Lung microvascular endothelial cell (primary cell): ENCODE data around the gene FOLR2. TPM values are rescaled to one million over a fixed set of nuclear protein-coding genes. Genes with fewer than 3 reads are reported as not detected.

Experiments
- DNase-seq, 2 donors: peaks; one replicate each; pipeline versions ENCODE4 v3.0.0 to v3.0.0-alpha.2; 2010; ENCODE audit warnings: low read depth in 2 of 2
- total RNA-seq: library from RNA; depleted of rRNA; stranded (reverse); fragments of >200 nt; gene quantifications from 2 replicates; pipeline ENCODE4 v1.2.1, GENCODE V29; 2014

FOLR2 gene
- total RNA-seq, 1 donor from 2014 or later, result not detected

DNA sequence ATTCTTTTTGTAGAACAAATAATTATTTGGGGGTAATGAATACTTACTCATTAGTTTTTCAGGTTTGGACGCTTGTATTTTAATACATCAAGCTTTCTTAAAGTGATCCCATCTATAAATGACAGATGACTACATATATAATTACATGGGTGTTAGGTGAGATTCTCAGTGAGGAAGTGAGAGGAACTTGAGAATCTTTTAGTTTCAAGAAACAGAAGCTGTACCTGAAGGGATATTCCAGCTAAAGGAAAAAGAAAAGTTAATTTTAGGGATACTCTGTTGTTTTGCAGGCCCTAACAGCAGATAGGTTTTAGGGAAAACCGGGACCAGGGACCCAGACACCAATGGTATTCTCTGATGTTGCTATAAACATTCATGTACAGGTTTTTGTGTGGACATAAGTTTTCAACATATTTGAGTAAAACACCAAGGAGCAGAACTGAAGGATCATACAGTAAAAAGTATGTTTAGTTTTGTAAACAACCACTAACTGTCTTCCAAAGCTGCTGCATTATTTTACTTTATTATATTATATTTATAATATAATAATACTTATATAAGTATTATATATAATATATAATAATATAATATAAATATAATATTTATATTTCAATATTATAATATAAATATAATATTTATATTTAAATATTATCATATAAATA is 51.5 kb downstream of the FOLR2 start:
- no peak for DNase-seq

Other genes with a start within 250 kb of the FOLR2 start
- 1.1 and 2.0 TPM in 2 replicates for gene IL18BP, start 217.9 kb upstream of the FOLR2 start, total RNA-seq
- 103 and 107 TPM in 2 replicates for gene NUMA1, start 136.3 kb upstream of the FOLR2 start, total RNA-seq
- 2.4 and 4.0 TPM in 2 replicates for gene LRRC51, start 135.9 kb upstream of the FOLR2 start, total RNA-seq
- 78.7 and 95.0 TPM in 2 replicates for gene LAMTOR1, start 113.5 kb upstream of the FOLR2 start, total RNA-seq
- 0.20 TPM in 1 of 2 replicates, not detected in the other for gene TOMT, start 110.9 kb upstream of the FOLR2 start, total RNA-seq
- 16.9 and 25.1 TPM in 2 replicates for gene ANAPC15, start 104.1 kb upstream of the FOLR2 start, total RNA-seq
- gene FOLR3, start 81.1 kb upstream of the FOLR2 start, total RNA-seq, result not detected in 2 replicates
- gene FOLR1, start 24.7 kb upstream of the FOLR2 start, total RNA-seq, result not detected in 2 replicates
- gene INPPL1, start 8.0 kb downstream of the FOLR2 start, total RNA-seq, result 30.9 and 38.5 TPM in 2 replicates
- not detected in 2 replicates for gene PHOX2A, start 27.4 kb downstream of the FOLR2 start, total RNA-seq
- 22.2 and 24.2 TPM in 2 replicates for gene CLPB, start 217.7 kb downstream of the FOLR2 start, total RNA-seq